B cell (primary cell): ENCODE results near the gene DCPS. TPM values are rescaled to one million over a fixed set of nuclear protein-coding genes. Genes with fewer than 3 reads are reported as not detected.

Experiments
- ATAC-seq: fragments of 200-7000 bp; cut with Tn5 transposase; one replicate; pipeline ENCODE4 v1.10.0; 2021; ENCODE audit warnings: low read depth, mild to moderate bottlenecking, moderate number of reproducible peaks, moderate library complexity
- CTCF ChIA-PET: fragments of 350-600 bp; sonication (Branson Sonifier 250); formaldehyde crosslinking; loops from one replicate; lab custom pipeline; 2021; ENCODE audit warnings: antibody characterized with exemption, inconsistent platforms; lab: Charles Lee
- POLR2A ChIA-PET: fragments of 350-600 bp; sonication (Branson Sonifier 250); formaldehyde crosslinking; loops from one replicate; lab custom pipeline; 2021; ENCODE audit warnings: antibody characterized with exemption; lab: Charles Lee
- DNase-seq: peaks from one replicate; pipeline ENCODE4 v3.0.0; 2013
- H2AFZ ChIP-seq: 2 replicates; pipeline ENCODE4 v1.6.1; 2012; ENCODE audit warnings: mild to moderate bottlenecking, low read depth, low read length; ENCODE audit not compliant: insufficient read depth, poor library complexity, severe bottlenecking
- H3K27ac ChIP-seq, 2 donors: 1 replicate in 1 of 2; 2 replicates in 1 of 2; pipeline ENCODE4 v1.5.1; 2012 to 2013; ENCODE audit warnings: low read length in 2 of 2, mild to moderate bottlenecking in 2 of 2, moderate library complexity in 1 of 2
- H3K27me3 ChIP-seq, 4 experiments: fragments of 200-600 bp in 1 of 4; sonication (generic) in 1 of 4; replicated peaks in 1 of 4; 1 replicate in 2 of 4; 2 replicates in 2 of 4; pipeline versions ENCODE4 v1.6.1 to v1.7.0; 2013 to 2016; ENCODE audit warnings: low read length in 3 of 4, mild to moderate bottlenecking in 2 of 4, mixed read lengths in 1 of 4, moderate library complexity in 1 of 4; ENCODE audit not compliant: insufficient read depth in 4 of 4, control insufficient read depth in 3 of 4; ENCODE audit errors: control extremely low read depth in 1 of 4
- H3K36me3 ChIP-seq, 2 experiments: replicated peaks in 1 of 2; 1 replicate in 1 of 2; 2 replicates in 1 of 2; pipeline versions ENCODE4 v1.6.1 to v1.7.1; 2013; ENCODE audit warnings: low read length in 1 of 2; ENCODE audit not compliant: insufficient read depth in 2 of 2, control insufficient read depth in 1 of 2; ENCODE audit errors: control extremely low read depth in 1 of 2, extremely low read depth in 1 of 2
- H3K4me1 ChIP-seq, 2 donors: fragments of 200-600 bp in 1 of 2; sonication (generic) in 1 of 2; 1 replicate in 1 of 2; 2 replicates in 1 of 2; pipeline versions ENCODE4 v1.5.1 to v1.6.1; 2013 to 2017; ENCODE audit warnings: low read length in 2 of 2; ENCODE audit not compliant: control insufficient read depth in 2 of 2, insufficient read depth in 2 of 2
- H3K4me2 ChIP-seq: replicated peaks from 2 replicates; pipeline ENCODE3; 2012; ENCODE audit warnings: mild to moderate bottlenecking, low read depth, low read length; ENCODE audit not compliant: poor library complexity, severe bottlenecking
- H3K4me3 ChIP-seq, 5 experiments: fragments of 200-600 bp in 1 of 5; sonication (generic) in 1 of 5; 1 replicate in 3 of 5; 2 replicates in 2 of 5; pipeline versions ENCODE4 v1.5.1 to v1.7.0; 2011 to 2016; ENCODE audit warnings: low read length in 4 of 5, mild to moderate bottlenecking in 4 of 5, low read depth in 2 of 5, control low read depth in 1 of 5, moderate library complexity in 1 of 5; ENCODE audit not compliant: insufficient read depth in 1 of 5; ENCODE audit errors: control extremely low read depth in 1 of 5, extremely low read depth in 1 of 5
- H3K79me2 ChIP-seq: fragments of 200-600 bp; sonication (generic); one replicate; pipeline ENCODE4 v1.6.0; 2016; ENCODE audit warnings: low read length; ENCODE audit not compliant: control insufficient read depth, insufficient read depth
- H3K9ac ChIP-seq: fragments of 200-600 bp; sonication (generic); 2 replicates; pipeline ENCODE4 v1.6.1; 2017; ENCODE audit warnings: mild to moderate bottlenecking, low read length, moderate library complexity
- H3K9me3 ChIP-seq, 3 donors: one replicate each; pipeline versions ENCODE4 v1.6.1 to v1.7.1; 2013; ENCODE audit warnings: low read length in 2 of 3; ENCODE audit not compliant: control insufficient read depth in 2 of 3, insufficient read depth in 1 of 3; ENCODE audit errors: control extremely low read depth in 1 of 3
- H4K20me1 ChIP-seq: 2 replicates; pipeline ENCODE4 v1.6.0; 2012; ENCODE audit warnings: mild to moderate bottlenecking, low read length; ENCODE audit not compliant: insufficient read depth, control insufficient read depth, poor library complexity, severe bottlenecking
- H3K27ac Mint-ChIP-seq: one replicate; pipeline ENCODE4 v1.8.0; 2021; ENCODE audit warnings: mixed read lengths
- H3K27me3 Mint-ChIP-seq: one replicate; pipeline ENCODE4 v1.8.0; 2021; ENCODE audit warnings: mixed read lengths
- H3K4me1 Mint-ChIP-seq: one replicate; pipeline ENCODE4 v1.8.0; 2021; ENCODE audit warnings: mixed read lengths
- H3K4me3 Mint-ChIP-seq: one replicate; pipeline ENCODE4 v1.8.0; 2021; ENCODE audit warnings: mixed read lengths
- H3K9me3 Mint-ChIP-seq: one replicate; pipeline ENCODE4 v1.8.0; 2022; ENCODE audit warnings: mixed read lengths; ENCODE audit not compliant: insufficient read depth
- EZH2 ChIP-seq: IDR thresholded peaks from 2 replicates; pipeline ENCODE4 v1.6.1; 2012; ENCODE audit warnings: borderline replicate concordance, low read depth, mild to moderate bottlenecking, moderate library complexity, low read length; ENCODE audit not compliant: insufficient read depth, poor library complexity, severe bottlenecking
- WGBS: methylation state at CpG from one replicate; pipeline ENCODE4 v1.1.5; 2013; ENCODE audit warnings: missing lambda C conversion rate; ENCODE audit not compliant: insufficient coverage; 5-methylcytosine and 5-hydroxymethylcytosine counted together
- intact Hi-C: fragments of 100-400 bp; cut with micrococcal nuclease; formaldehyde crosslinking; loops from one replicate; pipeline ENCODE4 v1.10.0; 2022
- polyA plus RNA-seq: library from polyadenylated mRNA; depleted of rRNA; stranded (reverse); fragments of >200 nt; gene quantifications from 2 replicates; pipeline ENCODE4 v1.2.3, GENCODE V29; 2012
- total RNA-seq, 2 donors: library from RNA; stranded (reverse); fragments of 120-200 nt in 1 of 2; gene quantifications; 1 replicate in 1 of 2; 2 replicates in 1 of 2; pipeline versions ENCODE4 v1.2.3 to v1.2.4, GENCODE V29; 2013 to 2022
- TF ChIP-seq, protein P1 (sequence below): fragments of 200-600 bp; IDR thresholded peaks from one replicate; pipeline ENCODE4 v1.8.0; 2022; ENCODE audit warnings: antibody characterized with exemption, mild to moderate bottlenecking

DCPS gene
- total and polyA plus RNA-seq, 2 donors (not counting 1 experiment from before 2014, with no cell fraction given): 21.7 to 37.1 TPM

GRCh38 chr11:126375726-126376125 is 71.9 kb downstream of the DCPS start:
- ATAC-seq (no peak), DNase-seq (no peak)
- Histone ChIP-seq H3K4me1 (no peaks in the 10 kb centered on the region), H3K79me2 (no peaks in the 10 kb centered on the region), H3K36me3 (no peaks in the 10 kb centered on the region), H3K4me2 (no peak overlapping the region), H4K20me1 (no peaks in the 10 kb centered on the region), H3K9me3 (no peaks in the 10 kb centered on the region), H3K27ac (no peak overlapping the region), H3K4me3 (no peak overlapping the region), H2AFZ (no peak overlapping the region), H3K27me3 (no peaks in the 10 kb centered on the region), H3K9ac (no peak overlapping the region)
- H3K4me3 Mint-ChIP-seq: no peak overlapping the region
- TF ChIP-seq EZH2: no peak
- TF ChIP-seq, protein P1, sequence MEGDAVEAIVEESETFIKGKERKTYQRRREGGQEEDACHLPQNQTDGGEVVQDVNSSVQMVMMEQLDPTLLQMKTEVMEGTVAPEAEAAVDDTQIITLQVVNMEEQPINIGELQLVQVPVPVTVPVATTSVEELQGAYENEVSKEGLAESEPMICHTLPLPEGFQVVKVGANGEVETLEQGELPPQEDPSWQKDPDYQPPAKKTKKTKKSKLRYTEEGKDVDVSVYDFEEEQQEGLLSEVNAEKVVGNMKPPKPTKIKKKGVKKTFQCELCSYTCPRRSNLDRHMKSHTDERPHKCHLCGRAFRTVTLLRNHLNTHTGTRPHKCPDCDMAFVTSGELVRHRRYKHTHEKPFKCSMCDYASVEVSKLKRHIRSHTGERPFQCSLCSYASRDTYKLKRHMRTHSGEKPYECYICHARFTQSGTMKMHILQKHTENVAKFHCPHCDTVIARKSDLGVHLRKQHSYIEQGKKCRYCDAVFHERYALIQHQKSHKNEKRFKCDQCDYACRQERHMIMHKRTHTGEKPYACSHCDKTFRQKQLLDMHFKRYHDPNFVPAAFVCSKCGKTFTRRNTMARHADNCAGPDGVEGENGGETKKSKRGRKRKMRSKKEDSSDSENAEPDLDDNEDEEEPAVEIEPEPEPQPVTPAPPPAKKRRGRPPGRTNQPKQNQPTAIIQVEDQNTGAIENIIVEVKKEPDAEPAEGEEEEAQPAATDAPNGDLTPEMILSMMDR: no peak
- intact Hi-C loops: no loop called here
- ChIA-PET CTCF (no interaction called here), POLR2A (no interaction called here)
- no peaks in the 10 kb centered on the region for H3K4me1 Mint-ChIP-seq
- H3K27me3 Mint-ChIP-seq: no peaks in the 10 kb centered on the region
- no peaks in the 10 kb centered on the region for H3K9me3 Mint-ChIP-seq
- no CpG with 5 or more reads among the region's 7 CpGs for WGBS
- no peak overlapping the region for H3K27ac Mint-ChIP-seq

DNA sequence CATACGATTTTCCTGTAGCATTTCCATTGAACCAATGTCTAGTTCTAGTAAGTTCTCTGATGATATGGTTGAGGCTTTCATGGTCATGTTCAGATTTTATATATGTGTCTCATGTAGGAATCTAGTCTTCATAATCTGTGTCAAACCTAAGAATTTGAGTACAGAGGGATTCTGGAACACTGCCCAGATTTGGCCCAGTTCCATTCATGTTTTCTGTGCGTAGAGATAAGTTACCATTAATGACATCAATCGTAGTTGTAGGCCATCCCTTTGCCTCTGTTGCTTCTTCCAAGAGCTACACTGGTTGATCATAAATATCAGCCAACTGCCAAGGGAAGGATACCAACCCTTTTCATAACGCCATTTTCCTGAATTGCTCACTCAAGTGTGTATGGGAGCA is 74.9 kb downstream of the DCPS start:
- 95% methylated on average over 2 of the region's 4 CpGs for WGBS
- no peak overlapping the region for H3K27ac Mint-ChIP-seq

More for the DNA sequence above, 74.9 kb downstream of the DCPS start:
- POLR2A ChIA-PET: no interaction called here
- H3K36me3 ChIP-seq: no peaks in the 10 kb centered on the region
- DNase-seq: no peak
- intact Hi-C loops: no loop called here
- no peak overlapping the region for H3K4me2 ChIP-seq
- H3K4me3 ChIP-seq: no peak overlapping the region
- no peaks in the 10 kb centered on the region for H3K27me3 ChIP-seq
- H3K9me3 ChIP-seq: no peaks in the 10 kb centered on the region
- ATAC-seq: no peak
- H3K9ac ChIP-seq: no peak overlapping the region
- H3K27ac ChIP-seq: no peak overlapping the region
- no peaks in the 10 kb centered on the region for H3K4me1 Mint-ChIP-seq
- H3K4me1 ChIP-seq: no peaks in the 10 kb centered on the region
- no peak overlapping the region for H3K4me3 Mint-ChIP-seq
- H3K9me3 Mint-ChIP-seq: no peaks in the 10 kb centered on the region
- H3K79me2 ChIP-seq: no peaks in the 10 kb centered on the region
- TF ChIP-seq, protein P1: no peak
- TF ChIP-seq EZH2: no peak
- CTCF ChIA-PET: no interaction called here
- H2AFZ ChIP-seq: no peak overlapping the region
- no peaks in the 10 kb centered on the region for H3K27me3 Mint-ChIP-seq
- no peaks in the 10 kb centered on the region for H4K20me1 ChIP-seq
